ENCODE results near the gene NUMBL.

DNA sequence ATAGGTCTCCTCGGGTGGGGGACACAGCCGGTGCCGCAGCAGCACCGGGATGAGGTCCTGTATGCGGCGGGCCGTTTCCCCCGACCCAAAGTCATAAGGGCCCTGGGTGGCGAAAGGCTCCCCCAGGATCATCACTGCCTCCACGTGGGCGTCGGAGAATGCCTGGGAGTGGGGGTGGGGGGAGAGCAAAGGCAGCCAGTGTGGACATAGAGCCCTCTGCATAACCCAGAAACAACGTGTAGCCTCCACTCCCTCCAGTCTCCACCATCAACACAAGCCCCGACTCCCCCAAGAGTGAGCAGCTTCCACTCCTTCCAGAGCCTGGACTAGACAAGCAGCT, 1.7 kb upstream of the NUMBL start:
- TF ChIP-seq, protein P1, sequence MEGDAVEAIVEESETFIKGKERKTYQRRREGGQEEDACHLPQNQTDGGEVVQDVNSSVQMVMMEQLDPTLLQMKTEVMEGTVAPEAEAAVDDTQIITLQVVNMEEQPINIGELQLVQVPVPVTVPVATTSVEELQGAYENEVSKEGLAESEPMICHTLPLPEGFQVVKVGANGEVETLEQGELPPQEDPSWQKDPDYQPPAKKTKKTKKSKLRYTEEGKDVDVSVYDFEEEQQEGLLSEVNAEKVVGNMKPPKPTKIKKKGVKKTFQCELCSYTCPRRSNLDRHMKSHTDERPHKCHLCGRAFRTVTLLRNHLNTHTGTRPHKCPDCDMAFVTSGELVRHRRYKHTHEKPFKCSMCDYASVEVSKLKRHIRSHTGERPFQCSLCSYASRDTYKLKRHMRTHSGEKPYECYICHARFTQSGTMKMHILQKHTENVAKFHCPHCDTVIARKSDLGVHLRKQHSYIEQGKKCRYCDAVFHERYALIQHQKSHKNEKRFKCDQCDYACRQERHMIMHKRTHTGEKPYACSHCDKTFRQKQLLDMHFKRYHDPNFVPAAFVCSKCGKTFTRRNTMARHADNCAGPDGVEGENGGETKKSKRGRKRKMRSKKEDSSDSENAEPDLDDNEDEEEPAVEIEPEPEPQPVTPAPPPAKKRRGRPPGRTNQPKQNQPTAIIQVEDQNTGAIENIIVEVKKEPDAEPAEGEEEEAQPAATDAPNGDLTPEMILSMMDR (IDR thresholded peaks at IDR 0.05): no peak
- no peak for TF ChIP-seq ZFX (IDR thresholded peaks at IDR 0.05; ENCODE audit: borderline replicate concordance)
